Tongue (tissue), 2 donors: ENCODE measurements around the gene PRMT1. TPM values are rescaled to one million over a fixed set of nuclear protein-coding genes. Genes with fewer than 3 reads are reported as not detected.
A peak's percentile ranks its signal among the peaks of the same experiment; 100 is the strongest.

Experiments used
- DNase-seq: peaks from one replicate; pipeline ENCODE4 v3.0.0-alpha.2; 2015
- total RNA-seq: library from RNA; depleted of rRNA; stranded (reverse); fragments of >200 nt; gene quantifications from one replicate; pipeline ENCODE4 v1.2.3, GENCODE V29; 2014

The PRMT1 gene
- total RNA-seq, 1 donor from 2014 or later: 208 TPM

DNA sequence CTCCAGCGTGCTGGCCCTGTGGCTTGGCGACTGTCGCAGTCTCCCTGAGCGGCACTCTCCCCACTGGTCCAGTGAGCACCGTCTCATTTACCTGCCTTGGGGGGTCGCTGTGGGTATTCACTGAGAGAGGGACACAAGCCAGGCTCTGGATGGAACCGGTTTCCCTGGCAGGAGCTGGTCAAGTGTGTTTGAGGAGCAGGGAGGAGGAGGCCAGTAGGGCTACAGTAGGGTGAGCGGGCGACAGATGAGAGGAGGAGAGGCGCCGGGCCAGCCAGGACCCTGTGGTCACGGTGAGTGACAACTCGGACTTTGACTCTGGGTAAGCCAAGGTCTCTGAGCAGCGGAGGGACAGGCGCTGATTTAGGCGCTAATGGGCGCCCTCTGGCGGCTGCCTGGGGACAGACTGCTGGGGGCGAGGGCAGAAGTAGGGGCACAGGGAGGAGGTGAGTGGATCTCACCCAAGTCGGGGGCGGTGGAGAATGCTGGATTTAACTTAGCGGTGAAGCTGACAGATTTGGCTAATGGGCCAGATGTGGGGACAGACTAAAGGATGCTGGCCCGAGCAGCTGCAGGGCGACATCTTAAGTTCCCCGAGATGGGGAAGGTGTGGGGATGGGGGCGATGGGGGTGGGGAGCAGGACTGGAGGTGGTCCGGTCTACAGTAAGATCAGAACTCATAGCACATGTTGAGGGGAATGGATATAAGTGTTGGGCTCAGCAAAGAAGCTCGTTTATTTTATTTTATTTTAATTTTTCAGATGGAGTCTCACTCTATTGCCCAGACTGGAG lies 4.7 kb upstream of the PRMT1 start:
- peak; percentile 75 for DNase-seq

DNA sequence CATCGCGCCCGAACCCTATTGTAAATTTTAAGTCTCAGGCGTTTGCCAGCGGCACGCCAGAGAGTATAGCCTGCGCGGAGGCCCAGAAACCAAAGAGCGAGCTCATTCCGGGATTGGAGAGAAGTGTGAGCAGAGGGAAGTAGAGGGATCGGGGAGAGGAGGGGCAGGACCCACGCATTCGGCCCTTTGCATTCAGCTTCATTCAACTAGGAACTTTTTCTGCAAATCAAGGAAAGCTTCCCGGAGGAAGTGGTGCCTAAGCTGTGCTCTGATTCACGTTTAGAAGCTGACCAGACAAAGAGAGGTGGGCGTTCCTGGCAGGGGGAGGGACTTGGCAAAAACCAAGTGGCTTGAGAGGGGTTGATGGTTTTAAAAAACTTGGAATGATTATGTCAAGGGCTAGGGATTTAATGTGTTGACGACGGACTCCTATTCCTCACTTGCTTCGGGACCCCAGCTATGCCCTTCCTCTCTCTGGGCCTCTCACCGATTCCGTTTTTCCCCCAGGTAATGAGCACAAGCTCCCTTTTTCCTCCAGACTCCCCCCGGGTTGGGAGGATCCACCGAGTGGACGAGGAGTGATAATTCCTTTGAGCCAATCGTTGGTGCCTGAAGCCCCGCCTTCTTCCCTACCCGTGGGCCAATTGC lies 811 bp upstream of the PRMT1 start:
- peak; percentile 96 for DNase-seq

DNA sequence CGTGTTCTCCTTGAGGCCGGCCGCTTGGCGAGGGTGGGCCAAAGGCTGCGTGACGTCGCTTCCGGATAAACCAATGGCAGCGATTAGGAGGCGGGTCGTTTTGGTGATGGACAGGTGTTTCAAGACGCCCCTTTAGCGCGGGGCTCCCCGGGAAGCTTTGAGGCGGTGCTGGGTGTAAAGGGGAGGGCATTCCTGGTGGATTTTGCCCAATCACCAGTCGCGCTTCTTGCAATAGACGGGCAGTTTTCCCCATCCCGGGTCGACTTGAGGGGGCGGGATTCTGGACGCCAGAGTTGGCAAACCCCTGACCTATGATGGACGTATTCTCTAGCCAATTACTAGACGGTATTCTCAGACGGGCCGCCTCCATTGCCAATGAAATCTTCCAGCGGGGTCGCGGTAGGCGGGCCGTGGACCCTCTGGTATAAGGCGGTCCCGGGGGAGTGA lies 264 bp upstream of the PRMT1 start:
- peak; percentile 100 for DNase-seq

DNA sequence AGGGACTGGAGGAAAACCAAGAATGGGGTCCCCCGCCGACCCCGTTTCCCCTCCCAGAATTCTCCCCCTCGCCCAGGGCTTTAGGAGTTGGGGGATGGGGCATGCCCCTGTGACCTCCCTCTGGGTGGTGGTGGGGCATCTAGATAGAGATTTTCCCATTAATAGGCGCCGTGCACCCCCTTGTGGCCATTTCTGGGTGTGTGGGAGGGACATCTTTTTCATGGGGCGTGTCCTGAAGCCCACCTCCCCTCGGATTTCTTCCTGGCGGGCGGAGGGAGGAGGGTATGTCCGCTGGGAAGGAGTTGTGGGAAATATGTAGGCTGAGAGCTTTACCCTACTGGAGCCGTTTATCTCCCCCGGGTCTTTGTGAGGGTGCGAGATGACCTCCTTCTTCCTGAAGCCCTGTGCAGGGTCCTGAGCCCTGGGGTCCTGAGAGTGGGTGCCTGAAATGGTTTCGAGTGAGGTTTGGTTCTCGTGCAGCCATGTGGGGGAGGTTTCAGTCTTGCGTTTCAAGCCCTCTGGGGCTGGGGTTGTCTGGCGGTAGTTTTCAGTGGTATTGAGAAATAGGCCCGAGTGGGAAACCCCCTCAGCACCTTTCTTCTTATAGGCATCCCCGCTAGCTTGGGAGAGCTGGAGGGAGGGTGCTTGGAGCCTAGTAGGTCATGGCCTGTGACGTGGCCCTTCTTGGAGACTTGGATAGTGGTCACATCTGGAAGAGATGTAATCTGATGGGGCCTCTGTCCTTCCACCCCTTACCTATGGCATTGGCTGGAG lies 1.0 kb downstream of the PRMT1 start:
- DNase-seq: peak; percentile 93

DNA sequence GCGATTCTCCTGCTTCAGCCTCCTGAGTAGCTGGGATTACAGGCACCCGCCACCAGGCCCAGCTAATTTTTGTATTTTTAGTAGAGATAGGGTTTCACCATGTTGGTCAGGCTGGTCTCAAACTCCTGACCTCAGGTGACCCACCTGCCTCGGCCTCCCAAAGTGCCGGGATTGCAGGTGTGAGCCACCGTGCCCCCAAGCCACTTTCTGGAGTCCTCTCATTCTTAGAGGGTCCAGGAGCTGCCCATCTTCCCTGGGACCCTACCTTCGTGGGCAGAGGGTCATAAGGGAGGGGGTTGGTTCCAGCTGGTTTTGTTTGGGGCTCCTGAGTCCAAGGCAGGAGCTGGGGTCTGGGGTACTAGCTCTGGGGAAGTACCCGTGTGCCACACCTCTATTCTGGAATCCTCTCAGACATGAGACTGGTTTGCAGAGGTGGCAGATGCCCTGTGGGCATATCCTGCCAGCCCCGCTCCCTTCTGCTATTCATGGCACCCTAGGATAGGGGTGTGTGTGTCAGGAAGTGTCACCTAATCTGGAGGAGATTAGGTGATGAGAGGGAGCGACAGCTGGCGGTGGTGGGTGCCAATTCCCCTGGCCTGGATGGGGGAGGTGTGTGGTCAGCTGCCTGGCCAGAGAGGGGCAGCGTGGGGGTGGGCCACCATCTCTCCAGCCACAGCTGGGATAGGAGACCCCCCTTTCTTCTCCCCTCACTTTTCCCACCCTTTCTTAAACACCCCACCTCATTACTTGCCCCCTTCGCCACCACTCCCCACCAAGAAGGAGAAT lies 2.1 kb downstream of the PRMT1 start:
- peak; percentile 71 for DNase-seq

DNA sequence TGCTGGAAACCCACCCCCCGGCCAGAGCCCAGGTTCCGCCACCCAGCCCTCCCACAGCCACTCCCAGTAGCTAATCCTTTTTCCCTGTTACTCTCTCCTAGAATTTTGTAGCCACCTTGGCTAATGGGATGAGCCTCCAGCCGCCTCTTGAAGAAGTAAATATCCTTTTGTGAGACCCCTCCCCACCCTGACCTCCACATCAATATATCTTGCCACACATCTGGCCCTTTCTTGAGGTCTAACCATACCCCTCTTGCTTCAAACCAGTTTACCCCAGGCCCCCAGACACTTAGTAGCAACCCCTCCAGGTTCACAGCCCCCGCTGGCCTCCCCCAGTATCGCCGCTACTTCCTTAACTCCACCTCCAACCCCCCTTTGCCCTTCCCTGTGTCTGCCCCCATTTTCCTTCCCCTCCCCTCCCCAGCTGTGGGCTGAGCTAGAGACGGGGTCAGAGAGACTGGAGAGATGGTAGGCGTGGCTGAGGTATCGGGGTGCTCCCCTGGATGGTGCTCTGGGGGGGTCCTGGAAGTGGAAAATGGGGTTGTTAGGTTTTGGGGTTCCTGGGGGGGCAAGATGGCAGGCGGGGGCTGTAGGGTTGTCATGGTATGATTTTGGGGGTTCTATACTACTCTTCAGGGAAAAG lies 2.8 kb downstream of the PRMT1 start:
- DNase-seq: no peak

DNA sequence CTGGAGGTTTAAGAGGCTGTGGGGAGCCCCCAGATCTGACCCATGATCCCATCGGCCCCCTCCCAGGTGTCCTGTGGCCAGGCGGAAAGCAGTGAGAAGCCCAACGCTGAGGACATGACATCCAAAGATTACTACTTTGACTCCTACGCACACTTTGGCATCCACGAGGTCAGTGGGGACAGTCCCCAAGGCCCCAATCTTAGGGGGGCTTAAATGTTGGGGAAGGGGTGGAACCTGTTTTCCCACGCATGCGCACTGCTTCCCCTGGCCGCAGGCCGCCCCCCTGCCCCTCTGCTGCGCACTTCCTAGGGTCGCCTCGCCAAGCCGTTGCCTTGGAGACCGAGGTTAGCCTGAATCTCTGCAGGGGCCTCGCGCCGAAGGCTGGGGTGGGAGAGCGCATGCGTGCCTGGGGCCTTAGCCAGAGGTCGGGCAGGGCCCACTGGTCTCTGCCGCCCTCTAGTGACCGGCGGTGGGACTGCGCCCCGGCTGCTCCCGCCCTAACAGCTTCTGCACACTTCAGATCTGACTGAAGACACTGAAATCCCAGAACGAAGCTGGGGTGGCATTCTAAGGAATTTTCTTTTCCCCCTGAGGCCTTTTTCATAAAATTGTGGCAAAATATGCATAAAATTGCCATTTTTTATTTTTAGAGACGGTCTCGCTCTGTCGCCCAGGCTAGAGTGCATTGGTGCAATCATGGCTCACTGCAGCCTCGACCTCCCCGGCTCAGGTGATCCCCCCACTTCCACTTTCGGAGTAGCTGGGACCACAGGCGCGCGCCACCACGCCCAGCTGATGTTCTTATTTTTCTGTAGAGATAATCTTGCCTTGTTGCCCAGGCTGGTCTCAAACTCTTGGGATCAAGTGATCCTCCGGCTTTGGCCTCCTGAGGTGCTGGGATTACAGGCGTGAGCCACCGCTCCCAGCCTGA lies 3.6 kb downstream of the PRMT1 start:
- peak; percentile 97 for DNase-seq

DNA sequence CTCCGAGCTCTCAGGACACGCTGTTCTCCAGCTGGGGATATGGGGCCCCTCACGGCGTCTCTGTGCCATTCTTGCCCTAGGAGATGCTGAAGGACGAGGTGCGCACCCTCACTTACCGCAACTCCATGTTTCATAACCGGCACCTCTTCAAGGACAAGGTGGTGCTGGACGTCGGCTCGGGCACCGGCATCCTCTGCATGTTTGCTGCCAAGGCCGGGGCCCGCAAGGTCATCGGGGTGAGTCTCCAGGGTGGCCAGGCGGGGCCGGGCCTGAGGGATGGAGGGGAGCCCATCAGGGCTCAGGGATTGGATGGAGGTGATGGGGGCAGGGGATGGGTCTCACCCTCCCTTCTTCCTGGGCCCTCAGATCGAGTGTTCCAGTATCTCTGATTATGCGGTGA lies 4.8 kb downstream of the PRMT1 start:
- DNase-seq: no peak

DNA sequence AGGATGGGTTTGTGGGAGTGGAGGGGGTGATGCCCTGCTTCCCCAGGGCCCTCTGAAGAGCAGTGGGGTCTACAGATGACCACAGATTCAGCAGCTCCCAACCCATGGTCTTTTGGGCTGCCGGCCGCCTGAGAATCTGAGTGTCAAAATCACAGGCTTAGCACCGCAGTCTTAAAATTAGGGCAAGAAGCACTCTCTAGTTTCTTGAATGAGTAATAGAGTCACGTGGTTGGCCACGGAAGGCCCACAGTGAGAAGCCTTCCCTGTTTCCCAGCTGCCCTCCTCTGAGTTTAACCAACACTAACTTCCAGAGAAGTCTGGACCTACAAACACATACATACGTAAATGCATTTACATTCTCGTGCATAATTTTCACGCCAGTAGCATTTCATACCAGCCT lies 5.2 kb downstream of the PRMT1 start:
- DNase-seq: no peak

DNA sequence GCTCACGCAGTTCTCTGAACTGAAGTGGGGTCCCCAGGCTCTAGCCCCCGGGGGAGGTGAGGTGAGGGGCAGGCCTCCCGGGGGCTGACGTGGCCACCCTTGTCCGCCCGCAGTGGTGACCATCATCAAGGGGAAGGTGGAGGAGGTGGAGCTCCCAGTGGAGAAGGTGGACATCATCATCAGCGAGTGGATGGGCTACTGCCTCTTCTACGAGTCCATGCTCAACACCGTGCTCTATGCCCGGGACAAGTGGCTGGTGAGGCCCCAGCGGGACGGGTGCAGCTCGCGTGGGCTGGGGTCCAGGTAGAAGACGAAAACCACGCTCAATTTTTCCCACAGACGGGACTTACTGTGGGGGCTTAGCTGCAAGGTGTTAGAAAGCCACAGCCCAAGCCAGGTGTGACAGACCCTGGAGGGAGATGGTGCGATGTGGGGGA lies 6.8 kb downstream of the PRMT1 start:
- no peak for DNase-seq

DNA sequence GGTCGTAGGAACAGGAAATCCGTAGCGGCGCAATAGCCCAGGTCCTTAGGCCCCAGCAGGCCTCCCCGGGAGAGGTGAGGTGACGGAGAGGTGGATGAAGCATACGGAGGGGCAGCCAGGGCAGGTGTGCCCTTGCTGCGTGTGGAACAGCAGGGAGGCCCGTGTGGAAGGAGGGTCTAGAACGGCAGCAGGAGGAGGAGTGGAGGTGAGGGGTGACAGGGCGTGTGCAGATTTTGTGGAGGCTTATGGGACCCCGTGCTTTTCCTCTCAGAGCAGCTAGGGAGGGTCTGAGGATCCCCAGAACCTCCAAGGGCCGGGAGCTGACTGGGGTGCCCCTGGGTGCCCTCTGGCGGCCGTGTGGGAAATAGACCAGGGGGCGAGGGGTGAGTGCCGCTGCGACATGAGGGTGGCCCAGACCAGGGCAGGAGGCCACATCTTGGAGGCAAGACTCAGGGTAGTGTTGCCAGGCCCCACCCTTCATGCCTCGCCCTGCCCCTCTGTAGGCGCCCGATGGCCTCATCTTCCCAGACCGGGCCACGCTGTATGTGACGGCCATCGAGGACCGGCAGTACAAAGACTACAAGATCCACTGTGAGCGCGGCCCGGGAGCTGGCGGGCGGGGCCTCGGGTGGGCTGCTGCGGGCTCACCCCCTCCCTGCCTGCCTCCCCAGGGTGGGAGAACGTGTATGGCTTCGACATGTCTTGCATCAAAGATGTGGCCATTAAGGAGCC lies 7.3 kb downstream of the PRMT1 start:
- no peak for DNase-seq

DNA sequence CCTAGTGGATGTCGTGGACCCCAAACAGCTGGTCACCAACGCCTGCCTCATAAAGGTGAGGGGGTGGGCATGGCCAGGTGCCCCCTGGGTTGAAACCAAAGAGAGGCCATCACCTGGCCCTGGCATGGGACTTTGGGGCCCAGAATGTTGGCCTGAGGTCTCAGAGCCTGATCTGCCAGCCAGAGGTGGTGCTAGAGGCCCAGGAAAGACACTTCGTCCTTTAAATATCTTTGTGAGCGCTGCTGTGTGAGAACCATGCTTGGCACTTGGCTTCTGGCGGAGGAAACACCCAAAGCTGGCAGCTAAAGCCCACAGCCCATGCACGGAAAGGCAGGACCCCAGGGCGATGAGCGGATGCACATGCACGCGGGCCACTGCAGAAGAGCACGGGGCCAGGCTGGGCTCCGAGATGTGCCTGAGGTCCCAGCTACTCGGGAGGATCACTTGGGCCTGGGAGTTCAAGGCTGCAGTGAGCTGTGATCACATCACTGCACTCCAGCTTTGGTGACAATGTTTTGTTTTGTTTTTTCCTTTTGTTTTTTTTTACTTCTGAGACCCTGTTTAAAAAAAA lies 8.0 kb downstream of the PRMT1 start:
- no peak for DNase-seq

DNA sequence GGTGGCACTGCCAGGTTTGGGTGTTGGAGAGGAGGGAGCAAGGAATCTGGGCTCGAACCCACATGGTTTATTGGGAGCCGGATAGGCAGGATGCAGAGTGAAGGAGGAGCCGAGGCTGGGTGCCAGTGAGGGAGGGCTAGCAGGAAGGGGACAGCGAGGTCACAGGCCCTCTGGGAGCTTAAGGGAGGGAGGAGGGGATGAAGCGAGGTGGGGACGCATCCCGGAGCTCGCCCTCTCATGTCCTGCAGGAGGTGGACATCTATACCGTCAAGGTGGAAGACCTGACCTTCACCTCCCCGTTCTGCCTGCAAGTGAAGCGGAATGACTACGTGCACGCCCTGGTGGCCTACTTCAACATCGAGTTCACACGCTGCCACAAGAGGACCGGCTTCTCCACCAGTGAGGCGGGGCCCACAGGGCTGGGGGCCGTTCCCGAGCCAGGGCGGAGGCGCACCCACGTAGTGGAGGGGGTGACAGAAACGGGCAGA lies 8.8 kb downstream of the PRMT1 start:
- DNase-seq: no peak

DNA sequence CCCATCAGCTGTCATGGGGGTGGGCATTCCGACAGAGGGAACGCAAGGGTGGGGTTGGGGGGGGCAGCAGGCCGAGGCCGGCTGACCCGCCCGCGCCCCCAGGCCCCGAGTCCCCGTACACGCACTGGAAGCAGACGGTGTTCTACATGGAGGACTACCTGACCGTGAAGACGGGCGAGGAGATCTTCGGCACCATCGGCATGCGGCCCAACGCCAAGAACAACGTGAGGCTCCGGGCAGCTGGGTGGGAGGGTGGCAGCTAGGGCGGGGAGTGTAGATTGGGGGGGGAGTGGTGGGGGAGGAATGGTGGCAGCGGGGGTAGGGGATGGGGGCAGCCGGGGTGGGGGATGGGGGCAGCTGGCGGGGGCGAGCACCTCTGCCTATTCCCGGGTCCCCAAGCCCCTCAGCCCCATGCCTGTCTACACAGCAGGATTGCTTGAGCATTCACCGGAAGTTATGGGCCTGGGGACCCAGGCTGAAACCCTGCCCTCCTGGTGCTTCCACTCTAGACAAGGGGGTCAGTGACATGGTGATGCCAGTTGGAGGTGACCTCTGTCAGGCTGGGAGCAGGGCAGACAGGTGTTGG lies 9.5 kb downstream of the PRMT1 start:
- DNase-seq: no peak

DNA sequence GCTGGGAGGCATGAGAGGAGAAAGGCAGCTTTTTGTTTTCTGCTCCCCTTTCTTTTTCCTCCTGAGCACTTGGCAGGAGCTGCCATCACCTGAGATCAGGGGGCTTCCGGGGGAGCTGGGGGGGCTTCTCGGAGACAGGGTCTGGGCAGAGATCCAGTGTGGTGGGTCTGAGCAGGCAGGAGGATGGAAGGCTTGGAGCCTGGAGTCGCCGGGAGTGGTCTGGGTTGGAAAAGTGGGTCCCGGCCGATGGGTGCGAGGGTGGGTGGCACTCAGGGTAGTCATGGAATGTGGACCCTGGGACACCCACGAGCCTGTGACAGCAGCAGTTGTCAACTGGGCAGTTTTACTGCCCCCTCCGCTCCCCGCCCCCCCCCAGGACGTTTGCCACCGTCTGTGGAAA lies 10.1 kb downstream of the PRMT1 start:
- DNase-seq: no peak

DNA sequence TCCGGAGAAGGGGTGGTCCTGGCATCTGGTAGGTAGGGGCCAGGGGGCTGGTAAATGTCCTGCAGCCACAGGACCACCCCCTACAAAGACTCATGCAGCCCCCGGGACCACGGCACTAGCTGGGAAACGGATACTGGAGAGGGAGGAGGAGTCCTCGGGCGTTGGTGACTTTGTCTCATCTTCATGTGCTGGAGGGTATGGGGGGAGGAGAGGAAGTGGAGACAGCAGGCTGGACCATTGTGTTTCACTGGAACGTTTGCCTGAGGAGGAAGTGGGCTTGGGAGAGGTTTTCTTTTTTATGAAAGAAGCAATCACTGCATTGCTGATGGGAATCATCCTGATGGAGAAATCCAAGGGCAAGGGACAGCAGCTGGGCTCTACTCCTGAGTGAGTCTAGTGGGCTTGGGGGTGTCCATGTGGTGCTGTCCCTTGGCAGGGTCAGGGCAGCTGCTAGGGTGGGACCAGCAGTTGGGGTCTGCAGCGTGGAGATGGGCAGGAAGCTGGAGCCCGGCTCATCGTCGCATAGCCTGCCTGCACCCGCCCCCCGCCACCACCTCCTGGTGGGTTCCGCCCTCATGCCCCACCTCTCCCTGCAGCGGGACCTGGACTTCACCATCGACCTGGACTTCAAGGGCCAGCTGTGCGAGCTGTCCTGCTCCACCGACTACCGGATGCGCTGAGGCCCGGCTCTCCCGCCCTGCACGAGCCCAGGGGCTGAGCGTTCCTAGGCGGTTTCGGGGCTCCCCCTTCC lies 10.7 kb downstream of the PRMT1 start:
- DNase-seq: no peak

DNA sequence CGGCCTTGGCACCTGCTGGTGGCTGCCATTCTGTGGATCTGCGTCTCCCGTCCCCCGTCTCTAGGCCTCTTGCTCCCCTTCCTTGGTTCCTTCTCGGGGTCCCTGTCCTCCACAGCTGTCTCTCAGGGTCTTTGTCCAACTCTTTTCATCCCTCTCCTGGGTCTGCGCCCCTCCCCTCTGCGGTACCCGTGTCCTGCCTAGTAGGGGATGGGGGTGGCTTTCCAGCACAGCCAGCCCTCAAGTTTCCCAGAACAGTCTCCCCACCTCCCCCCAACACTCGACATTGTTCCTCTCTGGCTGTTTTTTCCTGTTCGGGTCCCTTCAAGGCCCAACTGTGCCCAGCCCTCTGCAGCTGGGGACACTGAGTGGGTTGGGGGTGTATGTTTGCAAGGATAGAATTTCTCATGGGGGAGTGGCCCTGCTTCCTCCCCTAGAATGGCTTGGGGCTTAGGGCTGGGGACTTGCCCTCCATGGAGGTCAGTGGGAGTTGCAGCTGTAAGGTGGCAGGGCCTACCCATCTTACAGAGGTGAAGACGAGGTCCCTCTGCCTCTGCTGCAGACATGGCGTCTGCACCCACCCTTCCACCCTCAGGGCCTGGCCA lies 11.6 kb downstream of the PRMT1 start:
- no peak for DNase-seq
